NOMO-1 treated with DMSO at 0.1 percent for 48 hours (cell line): ENCODE measurements around the gene TMPRSS15.

Experiments used
- DNase-seq: peaks from one replicate; lab custom pipeline; 2025; ENCODE audit not compliant: unreplicated experiment; lab: John Stamatoyannopoulos, UW

TMPRSS15 gene

GRCh38 chr21:18350216-18350615 is 53.4 kb downstream of the TMPRSS15 start:
- DNase-seq: no peak

GRCh38 chr21:18349468-18349867 is 54.1 kb downstream of the TMPRSS15 start:
- no peak for DNase-seq

- DNase-seq: no peak
Measured at GRCh38 chr21:18340387-18340942, 63.1 kb downstream of the TMPRSS15 start.

GRCh38 chr21:18335651-18336236 is 67.8 kb downstream of the TMPRSS15 start:
- DNase-seq: no peak

GRCh38 chr21:18334066-18334465 is 69.5 kb downstream of the TMPRSS15 start:
- no peak for DNase-seq

GRCh38 chr21:18318156-18318555 is 85.4 kb downstream of the TMPRSS15 start:
- DNase-seq: no peak

- no peak for DNase-seq
Measured at GRCh38 chr21:18298228-18298627, 105.4 kb downstream of the TMPRSS15 start.

- no peak for DNase-seq
Measured at GRCh38 chr21:18294100-18294499, 109.5 kb downstream of the TMPRSS15 start.

GRCh38 chr21:18289876-18290275 is 113.7 kb downstream of the TMPRSS15 start:
- no peak for DNase-seq

- DNase-seq: no peak
Measured at GRCh38 chr21:18285379-18285778, 118.2 kb downstream of the TMPRSS15 start.

GRCh38 chr21:18275781-18276180 is 127.8 kb downstream of the TMPRSS15 start:
- DNase-seq: no peak

GRCh38 chr21:18274370-18274769 is 129.2 kb downstream of the TMPRSS15 start:
- DNase-seq: no peak

GRCh38 chr21:18273400-18273799 is 130.2 kb downstream of the TMPRSS15 start:
- no peak for DNase-seq

GRCh38 chr21:18269856-18270255 is 133.7 kb downstream of the TMPRSS15 start:
- no peak for DNase-seq

GRCh38 chr21:18268906-18269305 is 134.7 kb downstream of the TMPRSS15 start:
- DNase-seq: no peak

- DNase-seq: no peak
Measured at GRCh38 chr21:18267496-18267895, 136.1 kb downstream of the TMPRSS15 start.

- DNase-seq: no peak
Measured at GRCh38 chr21:18265944-18266343, 137.6 kb downstream of the TMPRSS15 start.

GRCh38 chr21:18253799-18254198 is 149.8 kb downstream of the TMPRSS15 start:
- no peak for DNase-seq

- no peak for DNase-seq
Measured at GRCh38 chr21:18253221-18253620, 150.4 kb downstream of the TMPRSS15 start.

- no peak for DNase-seq
Measured at GRCh38 chr21:18252680-18253079, 150.9 kb downstream of the TMPRSS15 start.

- no peak for DNase-seq
Measured at GRCh38 chr21:18252256-18252655, 151.3 kb downstream of the TMPRSS15 start.

- DNase-seq: peak; percentile 15
Measured at GRCh38 chr21:18251065-18251464, 152.5 kb downstream of the TMPRSS15 start.

- no peak for DNase-seq
Measured at GRCh38 chr21:18249672-18250071, 153.9 kb downstream of the TMPRSS15 start.
